NCI-H128 (cell line): ENCODE measurements around the gene PRSS36.
"Not testable (repeated sequence)": the region's sequence is repeated elsewhere in the genome, so short reads cannot be mapped to it uniquely, and the experiment has no call there.

Source experiments
- DNase-seq: peaks from one replicate; lab custom pipeline; 2025; ENCODE audit not compliant: unreplicated experiment; lab: John Stamatoyannopoulos, UW

Gene PRSS36

GRCh38 chr16:31149894-31150890 lies at the start of gene PRSS36:
PRSS36 (minus strand) TSS chr16:31150066; CDS start chr16:31150035, 31 bp downstream.
- no peak for DNase-seq

DNA sequence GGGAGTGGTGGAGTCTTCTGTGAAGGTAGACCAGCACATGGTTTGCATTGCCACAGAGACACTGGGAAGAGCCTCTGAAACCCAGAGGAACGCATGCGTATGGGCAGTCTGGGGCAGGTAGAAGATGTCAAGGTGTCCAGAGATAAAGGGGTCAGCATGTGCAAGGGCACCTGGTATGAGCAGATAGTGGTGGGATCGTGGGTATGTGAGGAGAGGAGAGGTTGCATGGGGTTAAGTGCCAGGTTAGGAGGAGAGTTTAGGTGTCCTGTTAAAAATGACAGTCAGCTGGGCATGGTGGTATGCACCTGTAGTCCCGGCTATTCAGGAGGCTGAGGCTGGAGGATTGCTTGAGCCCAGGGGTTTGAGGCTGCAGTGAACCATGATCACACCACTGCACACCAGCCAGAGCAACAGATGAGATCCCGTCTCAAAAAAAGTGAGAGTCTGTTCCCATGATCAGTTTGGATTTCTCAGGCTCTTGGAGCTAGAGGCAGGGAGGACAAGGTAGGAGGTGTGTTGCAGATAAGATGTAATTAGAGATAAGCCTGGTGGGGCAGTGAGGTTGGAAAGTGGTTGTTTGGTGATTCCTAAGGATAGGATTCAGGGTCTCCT lies 49.7 kb upstream of the PRSS36 start:
- no peak for DNase-seq

DNA sequence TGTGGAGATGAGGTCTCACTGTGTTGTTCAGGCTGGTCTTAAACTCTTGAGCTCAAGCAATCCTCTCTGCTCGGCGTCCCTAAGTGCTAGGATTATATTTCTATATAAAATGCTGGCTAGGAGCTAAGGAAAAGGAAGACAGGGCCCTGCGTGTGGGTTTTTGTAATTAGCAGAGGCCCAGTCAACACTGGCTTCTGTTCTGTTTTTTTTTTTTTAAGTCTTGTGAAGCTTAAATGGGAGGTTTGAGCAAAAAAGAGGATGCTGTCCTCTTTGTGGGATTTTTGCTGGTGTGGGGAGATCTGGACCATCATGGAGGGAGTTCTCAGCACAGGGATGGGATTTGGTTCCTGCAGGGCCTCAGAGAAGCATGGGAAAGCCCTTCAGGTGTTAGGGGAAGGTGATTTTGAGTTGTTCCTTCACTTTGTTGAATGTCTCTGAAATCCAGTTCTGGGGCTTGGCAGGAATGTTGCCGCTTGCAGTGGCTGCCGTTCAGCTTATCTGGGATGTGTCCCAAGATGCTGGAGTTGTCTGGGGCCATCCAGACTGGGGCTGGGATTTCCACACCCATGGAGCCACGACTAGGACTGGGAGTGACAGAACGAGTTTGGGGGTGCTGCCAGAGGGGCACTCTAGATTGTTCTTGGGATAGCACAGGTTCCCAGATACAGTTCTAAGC lies 48.5 kb upstream of the PRSS36 start:
- no peak for DNase-seq

GRCh38 chr16:31196324-31197088 lies 46.6 kb upstream of the PRSS36 start:
- no peak for DNase-seq

DNA sequence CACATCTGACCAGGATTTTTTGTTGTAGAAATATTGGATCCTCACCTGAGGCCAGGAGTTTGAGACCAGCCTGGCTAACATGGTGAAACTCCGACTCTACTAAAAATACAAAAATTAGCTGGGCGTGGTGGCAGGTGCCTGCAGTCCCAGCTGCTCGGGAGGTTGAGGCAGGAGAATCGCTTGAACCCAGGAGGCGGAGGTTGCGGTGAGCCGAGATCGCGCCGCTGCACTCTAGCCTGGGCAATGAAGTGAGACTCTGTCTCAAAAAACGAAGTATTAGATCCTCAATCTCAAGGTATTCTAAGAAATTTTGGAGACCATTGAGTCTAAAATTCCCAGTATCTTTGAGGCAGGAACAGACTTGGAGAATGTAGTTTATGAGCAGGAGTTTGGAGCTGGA lies 46.0 kb upstream of the PRSS36 start:
- not testable (repeated sequence) for DNase-seq

- no peak for DNase-seq
These were observed 45.0 kb upstream of the PRSS36 start for GRCh38 chr16:31194898-31195297.

GRCh38 chr16:31193874-31194273 lies 44.0 kb upstream of the PRSS36 start:
- no peak for DNase-seq

- DNase-seq = no peak
These were observed 43.2 kb upstream of the PRSS36 start for GRCh38 chr16:31192856-31193642.

- no peak for DNase-seq
These were observed 42.0 kb upstream of the PRSS36 start for GRCh38 chr16:31191697-31192428.

DNA sequence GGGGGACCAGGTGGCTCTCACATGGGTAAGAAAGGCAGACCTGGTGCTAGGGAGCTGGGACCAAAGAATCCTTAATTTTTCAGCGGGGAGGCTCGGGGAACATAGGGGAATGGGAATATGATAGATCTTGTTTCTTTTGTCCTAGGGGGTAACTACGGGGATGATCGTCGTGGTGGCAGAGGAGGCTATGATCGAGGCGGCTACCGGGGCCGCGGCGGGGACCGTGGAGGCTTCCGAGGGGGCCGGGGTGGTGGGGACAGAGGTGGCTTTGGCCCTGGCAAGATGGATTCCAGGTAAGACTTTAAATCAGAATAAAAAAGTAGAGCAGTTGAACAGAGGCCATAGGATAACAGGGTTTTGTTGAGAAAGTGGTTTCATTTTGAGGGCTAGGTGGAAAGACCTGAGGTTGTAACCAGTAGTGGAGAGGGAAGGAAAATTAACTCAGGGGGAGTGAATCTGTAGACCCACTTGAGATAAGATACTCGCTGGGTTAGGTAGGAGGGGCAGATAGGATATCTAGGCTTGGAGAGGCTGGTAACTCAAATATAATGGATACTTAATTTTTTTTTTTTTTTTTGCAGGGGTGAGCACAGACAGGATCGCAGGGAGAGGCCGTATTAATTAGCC lies 41.1 kb upstream of the PRSS36 start:
- DNase-seq = no peak

DNA sequence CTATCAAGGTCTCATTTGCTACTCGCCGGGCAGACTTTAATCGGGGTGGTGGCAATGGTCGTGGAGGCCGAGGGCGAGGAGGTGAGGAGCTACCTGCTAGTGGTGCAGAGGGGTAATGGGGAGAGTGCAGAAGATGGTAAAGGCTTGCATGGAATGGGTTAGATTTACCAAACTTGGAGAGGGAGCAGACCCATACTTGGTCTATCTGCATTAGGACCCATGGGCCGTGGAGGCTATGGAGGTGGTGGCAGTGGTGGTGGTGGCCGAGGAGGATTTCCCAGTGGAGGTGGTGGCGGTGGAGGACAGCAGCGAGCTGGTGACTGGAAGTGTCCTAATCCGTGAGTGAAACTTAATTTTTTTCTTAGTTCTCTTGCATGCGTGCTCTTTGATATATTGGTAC lies 40.2 kb upstream of the PRSS36 start:
- no peak for DNase-seq

- no peak for DNase-seq
These were observed 39.5 kb upstream of the PRSS36 start for GRCh38 chr16:31189412-31189778.

GRCh38 chr16:31188450-31189411 lies 38.9 kb upstream of the PRSS36 start:
- no peak for DNase-seq

DNA sequence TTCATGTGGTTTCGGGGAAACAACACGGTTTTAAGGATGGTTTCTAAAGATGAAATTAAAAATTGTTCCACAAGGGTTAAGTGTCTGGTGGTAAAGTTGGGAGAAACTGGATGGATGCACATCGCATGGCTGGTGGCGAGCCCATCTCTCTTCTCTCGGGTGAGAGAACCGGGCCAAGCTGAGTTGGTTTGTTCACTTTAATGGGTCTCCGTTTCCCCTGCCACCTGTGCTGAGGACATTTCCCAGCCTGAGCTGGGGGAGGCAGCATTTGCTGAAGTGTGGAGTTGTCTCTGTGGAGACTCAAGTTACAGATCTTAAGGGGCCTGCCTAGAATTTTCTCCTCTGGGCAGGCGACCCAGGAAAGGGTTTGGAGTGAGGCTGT lies 37.9 kb upstream of the PRSS36 start:
- no peak for DNase-seq

- no peak for DNase-seq
These were observed 37.3 kb upstream of the PRSS36 start for GRCh38 chr16:31186930-31187807.

DNA sequence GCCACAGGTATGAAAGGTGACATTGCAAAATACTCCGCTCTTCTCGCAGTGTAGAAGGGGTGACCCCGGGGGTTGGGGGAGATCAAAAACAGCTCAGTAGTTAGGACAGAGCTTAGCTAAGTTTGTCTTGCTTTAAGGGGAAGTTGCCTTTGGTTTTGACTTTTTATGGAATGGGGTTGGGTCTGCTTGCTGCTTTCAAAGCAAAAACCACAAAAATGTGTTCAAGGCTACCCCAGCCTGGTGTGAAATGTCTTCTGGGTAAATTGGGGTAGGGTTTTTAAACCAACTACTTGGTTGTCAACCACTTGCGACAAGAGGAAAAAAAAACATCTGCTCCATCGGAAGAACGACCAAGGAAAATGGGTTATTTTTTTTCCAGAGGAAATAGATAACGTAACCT lies 36.3 kb upstream of the PRSS36 start:
- no peak for DNase-seq

DNA sequence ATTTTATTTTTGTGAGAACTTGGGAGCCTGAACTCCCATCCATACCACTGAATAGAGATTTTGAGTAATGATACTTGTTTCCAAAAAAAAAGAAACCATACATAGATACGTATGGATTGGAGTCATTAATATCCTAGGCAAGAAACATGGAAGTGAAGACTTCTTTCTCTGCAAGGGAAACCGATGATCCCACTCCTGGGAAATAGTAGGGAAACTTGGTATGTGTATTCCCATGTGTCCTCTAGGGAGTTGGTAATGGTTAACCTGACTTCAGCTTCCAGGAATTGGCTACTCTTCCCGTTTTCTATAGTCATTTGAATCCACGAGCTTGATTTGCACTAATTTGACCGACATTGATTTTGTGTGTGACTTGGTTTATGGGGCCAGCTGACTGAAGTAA lies 35.5 kb upstream of the PRSS36 start:
- no peak for DNase-seq
